Stimulated activated CD4-positive, alpha-beta T cell treated with anti-CD3 and anti-CD28 coated beads, TNF-alpha, amount 100 ng/mL, for 1 hour (primary cell): ENCODE data around the gene SPRY4.

Experiments
- DNase-seq, 3 donors: peaks; one replicate each; pipeline ENCODE4 v3.0.0-alpha.2; 2020; ENCODE audit warnings: low read depth in 3 of 3, low spot score in 1 of 3

The SPRY4 gene

GRCh38 chr5:142262683-142263082 lies 62.1 kb downstream of the SPRY4 start:
- DNase-seq = no peak
